HepG2 (cell line): ENCODE results near the gene ALG8. TPM values are rescaled to one million over a fixed set of nuclear protein-coding genes. Genes with fewer than 3 reads are reported as not detected.

Experiments
- BCL6 ChIP-seq: IDR thresholded peaks from 2 replicates; pipeline ENCODE4 v1.6.1; 2016; ENCODE audit warnings: missing genetic modification reagents, missing compliant biosample characterization
- FOSL2 ChIP-seq: sonication (generic); formaldehyde crosslinking; IDR thresholded peaks from 2 replicates; pipeline ENCODE4 v1.4.0; 2020; ENCODE audit warnings: missing genetic modification reagents
- MAZ ChIP-seq, 2 experiments: sonication (generic) in 1 of 2; formaldehyde crosslinking in 1 of 2; IDR thresholded peaks; 2 replicates each; pipeline versions ENCODE4 v1.5.0 to v1.6.1; 2012 to 2020; ENCODE audit warnings: low read depth in 2 of 2, mild to moderate bottlenecking in 2 of 2, borderline replicate concordance in 1 of 2, improper control_type of control experiment in 1 of 2, low read length in 1 of 2, missing genetic modification reagents in 1 of 2, moderate library complexity in 1 of 2
- MIXL1 ChIP-seq: IDR thresholded peaks from 2 replicates; pipeline ENCODE4 v1.6.1; 2016
- MXI1 ChIP-seq: IDR thresholded peaks from 3 replicates; pipeline ENCODE4 v1.6.1; 2012; ENCODE audit warnings: low read depth, low read length, inconsistent platforms, borderline replicate concordance
- NFYB ChIP-seq: sonication (generic); formaldehyde crosslinking; IDR thresholded peaks from 2 replicates; pipeline ENCODE4 v1.4.0; 2020; ENCODE audit warnings: missing genetic modification reagents
- PRMT3 ChIP-seq: sonication (generic); formaldehyde crosslinking; IDR thresholded peaks from 2 replicates; pipeline ENCODE4 v1.8.1; 2022; ENCODE audit warnings: low read depth, mild to moderate bottlenecking, moderate library complexity, missing genetic modification reagents, borderline replicate concordance
- REPIN1 ChIP-seq: sonication (generic); formaldehyde crosslinking; IDR thresholded peaks from 2 replicates; pipeline ENCODE4 v1.8.0; 2022; ENCODE audit warnings: missing genetic modification reagents, low read depth, mild to moderate bottlenecking, borderline replicate concordance
- SALL2 ChIP-seq: sonication (generic); formaldehyde crosslinking; IDR thresholded peaks from 2 replicates; pipeline ENCODE4 v1.8.1; 2023; ENCODE audit warnings: mild to moderate bottlenecking, missing genetic modification reagents, inconsistent platforms
- SRSF9 ChIP-seq: fragments of 200-400 bp; formaldehyde crosslinking; IDR thresholded peaks from 2 replicates; pipeline ENCODE4 v1.6.1; 2018; ENCODE audit warnings: borderline replicate concordance, mild to moderate bottlenecking, low read depth, low read length; ENCODE audit not compliant: insufficient read depth, poor library complexity, severe bottlenecking
- TP53 ChIP-seq: sonication (generic); formaldehyde crosslinking; conservative IDR thresholded peaks from 2 replicates; pipeline ENCODE4 v1.4.0; 2020; ENCODE audit warnings: missing genetic modification reagents
- TRIM24 ChIP-seq: sonication (generic); formaldehyde crosslinking; IDR thresholded peaks from 2 replicates; pipeline ENCODE4 v1.8.0; 2022; ENCODE audit warnings: mild to moderate bottlenecking, missing genetic modification reagents
- ZFP36L2 ChIP-seq: sonication (generic); formaldehyde crosslinking; IDR thresholded peaks from 2 replicates; pipeline ENCODE4 v1.4.0; 2020; ENCODE audit warnings: missing genetic modification reagents
- ZIK1 ChIP-seq: sonication (generic); formaldehyde crosslinking; IDR thresholded peaks from 2 replicates; pipeline ENCODE4 v1.5.0; 2020; ENCODE audit warnings: mild to moderate bottlenecking, low read depth, missing genetic modification reagents, borderline replicate concordance
- ZNF143 ChIP-seq: sonication (generic); formaldehyde crosslinking; IDR thresholded peaks from 2 replicates; pipeline ENCODE4 v1.4.0; 2020; ENCODE audit warnings: missing genetic modification reagents
- ZNF746 ChIP-seq: sonication (generic); formaldehyde crosslinking; IDR thresholded peaks from 2 replicates; pipeline ENCODE4 v1.8.0; 2022; ENCODE audit warnings: mild to moderate bottlenecking, missing genetic modification reagents
- ZNF776 ChIP-seq: sonication (generic); formaldehyde crosslinking; IDR thresholded peaks from 2 replicates; pipeline ENCODE4 v1.4.0; 2020; ENCODE audit warnings: mild to moderate bottlenecking, missing genetic modification reagents
- ZNF850 ChIP-seq: sonication (generic); formaldehyde crosslinking; conservative IDR thresholded peaks from 2 replicates; pipeline ENCODE4 v1.9.0; 2021; ENCODE audit warnings: mild to moderate bottlenecking, missing genetic modification reagents
- ZSCAN29 ChIP-seq: sonication (generic); formaldehyde crosslinking; conservative IDR thresholded peaks from 2 replicates; pipeline ENCODE4 v1.4.0; 2020; ENCODE audit warnings: mild to moderate bottlenecking, missing genetic modification reagents
- polyA plus RNA-seq, 8 experiments: library from polyadenylated mRNA; depleted of rRNA in 3 of 8; stranded (reverse) in 7 of 8; unstranded in 1 of 8; fragments of >200 nt; fragmentation: Illumina TruSeq in 4 of 8; extraction: Trizol in 4 of 8; gene quantifications; 2 replicates each; pipeline versions ENCODE4 v1.2.1 to v1.2.3, GENCODE V29; 2011 to 2016; ENCODE audit warnings: low read depth in 4 of 8, missing spikeins in 1 of 8, mixed read lengths in 1 of 8; ENCODE audit not compliant: insufficient read depth in 1 of 8
- total RNA-seq, 5 experiments: library from RNA; depleted of rRNA; stranded (reverse); fragments of >200 nt; fragmentation: Illumina TruSeq; extraction: Trizol; gene quantifications; 2 replicates each; pipeline ENCODE4 v1.2.3, GENCODE V29; 2016; ENCODE audit warnings: low read depth in 1 of 5
- TF ChIP-seq, protein P1 (sequence below): conservative IDR thresholded peaks from 2 replicates; pipeline ENCODE4 v1.6.1; 2018; ENCODE audit warnings: missing genetic modification reagents
- TF ChIP-seq, protein P2 (sequence below): sonication (generic); formaldehyde crosslinking; IDR thresholded peaks from 2 replicates; pipeline ENCODE4 v1.4.0; 2020; ENCODE audit warnings: missing genetic modification reagents
- TF ChIP-seq, protein P3 (sequence below): sonication (generic); formaldehyde crosslinking; IDR thresholded peaks from 2 replicates; pipeline ENCODE4 v1.4.0; 2020; ENCODE audit warnings: missing genetic modification reagents, borderline replicate concordance
- TF ChIP-seq, protein P4 (sequence below): IDR thresholded peaks from 2 replicates; pipeline ENCODE4 v1.6.1; 2016; ENCODE audit warnings: missing compliant biosample characterization, missing genetic modification reagents, borderline replicate concordance

Gene ALG8
- total and polyA plus RNA-seq, 2 of the 13 experiments (the other 11 are each of a cell fraction or from before 2014, with no cell fraction given), result 75.8 to 88.0 TPM

DNA sequence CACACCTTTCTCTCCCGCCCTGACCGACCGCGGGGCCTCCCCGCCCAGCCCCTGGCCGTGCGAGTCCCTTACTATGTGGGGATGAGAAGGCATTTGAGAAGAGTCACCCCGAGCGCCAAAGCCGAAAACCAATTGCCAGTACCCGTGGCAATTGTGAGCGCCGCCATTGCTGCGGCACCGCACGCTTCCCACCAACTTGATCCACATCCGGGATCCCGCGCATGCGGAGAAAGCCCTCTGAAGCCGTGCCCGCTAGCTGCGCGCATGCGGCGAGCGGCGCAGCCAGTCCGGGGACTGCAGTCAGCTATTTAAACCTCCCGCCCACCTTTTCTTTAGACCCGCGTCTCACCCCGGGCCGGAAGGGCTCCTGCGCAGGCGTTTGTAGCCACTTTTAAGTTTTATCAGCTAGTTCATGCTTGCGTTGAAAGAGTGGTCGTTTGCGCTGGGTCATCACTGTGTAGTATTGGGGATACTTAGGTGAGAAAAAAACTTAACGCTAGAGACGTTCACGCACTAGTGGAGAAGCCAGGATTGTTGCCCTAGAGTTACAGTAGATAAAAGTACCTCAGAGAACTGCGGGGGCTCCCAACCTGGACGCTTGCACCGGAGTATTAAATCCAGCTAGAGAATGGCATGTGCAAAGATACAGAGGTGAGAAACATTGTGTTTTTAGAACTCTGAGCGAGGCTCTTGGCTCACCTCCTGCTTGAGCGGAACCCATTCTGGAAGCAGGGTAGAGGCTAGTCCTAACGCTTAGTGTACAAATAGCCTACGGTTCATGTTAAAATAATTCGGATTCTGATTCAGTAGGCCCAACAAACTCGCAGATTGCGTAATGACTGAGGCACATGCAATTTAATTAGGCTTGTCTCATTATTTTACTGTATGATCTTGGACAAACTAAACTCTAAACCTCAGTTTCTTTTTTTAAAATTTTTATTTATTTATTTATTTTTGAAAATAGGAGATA, at the start of gene ALG8 (continued):
- TF ChIP-seq, protein P1, sequence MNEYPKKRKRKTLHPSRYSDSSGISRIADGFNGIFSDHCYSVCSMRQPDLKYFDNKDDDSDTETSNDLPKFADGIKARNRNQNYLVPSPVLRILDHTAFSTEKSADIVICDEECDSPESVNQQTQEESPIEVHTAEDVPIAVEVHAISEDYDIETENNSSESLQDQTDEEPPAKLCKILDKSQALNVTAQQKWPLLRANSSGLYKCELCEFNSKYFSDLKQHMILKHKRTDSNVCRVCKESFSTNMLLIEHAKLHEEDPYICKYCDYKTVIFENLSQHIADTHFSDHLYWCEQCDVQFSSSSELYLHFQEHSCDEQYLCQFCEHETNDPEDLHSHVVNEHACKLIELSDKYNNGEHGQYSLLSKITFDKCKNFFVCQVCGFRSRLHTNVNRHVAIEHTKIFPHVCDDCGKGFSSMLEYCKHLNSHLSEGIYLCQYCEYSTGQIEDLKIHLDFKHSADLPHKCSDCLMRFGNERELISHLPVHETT (CRISPR knock-in tag), result peak; percentile 38; the same call in 1 of the 2 replicates
- TF ChIP-seq ZIK1 (CRISPR knock-in tag) (no peak; the same call in 1 of the 2 replicates), TP53 (CRISPR knock-in tag) (no peak), ZFP36L2 (CRISPR knock-in tag) (no peak), ZSCAN29 (peak; percentile 98), MXI1 (peak; percentile 97), BCL6 (CRISPR knock-in tag) (peak; percentile 28; the same call in 1 of the 2 replicates), NFYB (CRISPR knock-in tag) (peak; percentile 78), ZNF776 (CRISPR knock-in tag) (0 out of 2 replicates have a peak, but pooled peaks have one; percentile 47), ZNF746 (peak; percentile 25; the same call in 1 of the 2 replicates), MAZ (IDR thresholded peaks at IDR 0.05; ENCODE audit: borderline replicate concordance, low read depth, low read length) (peak; percentile 58; the same call in 1 of the 2 replicates), MAZ (CRISPR knock-in tag; IDR thresholded peaks at IDR 0.05; ENCODE audit: low read depth) (no peak), REPIN1 (CRISPR knock-in tag) (peak; percentile 90), SRSF9 (no peak), FOSL2 (CRISPR knock-in tag) (no peak), MIXL1 (CRISPR knock-in tag) (no peak), TRIM24 (CRISPR knock-in tag) (no peak), ZNF143 (CRISPR knock-in tag) (peak; percentile 73), SALL2 (CRISPR knock-in tag) (peak; percentile 78), PRMT3 (peak; percentile 87; the same call in 1 of the 2 replicates), ZNF850 (no peak)
- TF ChIP-seq, protein P2, sequence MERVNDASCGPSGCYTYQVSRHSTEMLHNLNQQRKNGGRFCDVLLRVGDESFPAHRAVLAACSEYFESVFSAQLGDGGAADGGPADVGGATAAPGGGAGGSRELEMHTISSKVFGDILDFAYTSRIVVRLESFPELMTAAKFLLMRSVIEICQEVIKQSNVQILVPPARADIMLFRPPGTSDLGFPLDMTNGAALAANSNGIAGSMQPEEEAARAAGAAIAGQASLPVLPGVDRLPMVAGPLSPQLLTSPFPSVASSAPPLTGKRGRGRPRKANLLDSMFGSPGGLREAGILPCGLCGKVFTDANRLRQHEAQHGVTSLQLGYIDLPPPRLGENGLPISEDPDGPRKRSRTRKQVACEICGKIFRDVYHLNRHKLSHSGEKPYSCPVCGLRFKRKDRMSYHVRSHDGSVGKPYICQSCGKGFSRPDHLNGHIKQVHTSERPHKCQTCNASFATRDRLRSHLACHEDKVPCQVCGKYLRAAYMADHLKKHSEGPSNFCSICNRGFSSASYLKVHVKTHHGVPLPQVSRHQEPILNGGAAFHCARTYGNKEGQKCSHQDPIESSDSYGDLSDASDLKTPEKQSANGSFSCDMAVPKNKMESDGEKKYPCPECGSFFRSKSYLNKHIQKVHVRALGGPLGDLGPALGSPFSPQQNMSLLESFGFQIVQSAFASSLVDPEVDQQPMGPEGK (CRISPR knock-in tag), result no peak; the same call in 1 of the 2 replicates
- TF ChIP-seq, protein P3, sequence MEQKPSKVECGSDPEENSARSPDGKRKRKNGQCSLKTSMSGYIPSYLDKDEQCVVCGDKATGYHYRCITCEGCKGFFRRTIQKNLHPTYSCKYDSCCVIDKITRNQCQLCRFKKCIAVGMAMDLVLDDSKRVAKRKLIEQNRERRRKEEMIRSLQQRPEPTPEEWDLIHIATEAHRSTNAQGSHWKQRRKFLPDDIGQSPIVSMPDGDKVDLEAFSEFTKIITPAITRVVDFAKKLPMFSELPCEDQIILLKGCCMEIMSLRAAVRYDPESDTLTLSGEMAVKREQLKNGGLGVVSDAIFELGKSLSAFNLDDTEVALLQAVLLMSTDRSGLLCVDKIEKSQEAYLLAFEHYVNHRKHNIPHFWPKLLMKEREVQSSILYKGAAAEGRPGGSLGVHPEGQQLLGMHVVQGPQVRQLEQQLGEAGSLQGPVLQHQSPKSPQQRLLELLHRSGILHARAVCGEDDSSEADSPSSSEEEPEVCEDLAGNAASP (CRISPR knock-in tag), result peak; percentile 54; the same call in 1 of the 2 replicates
- TF ChIP-seq, protein P4, sequence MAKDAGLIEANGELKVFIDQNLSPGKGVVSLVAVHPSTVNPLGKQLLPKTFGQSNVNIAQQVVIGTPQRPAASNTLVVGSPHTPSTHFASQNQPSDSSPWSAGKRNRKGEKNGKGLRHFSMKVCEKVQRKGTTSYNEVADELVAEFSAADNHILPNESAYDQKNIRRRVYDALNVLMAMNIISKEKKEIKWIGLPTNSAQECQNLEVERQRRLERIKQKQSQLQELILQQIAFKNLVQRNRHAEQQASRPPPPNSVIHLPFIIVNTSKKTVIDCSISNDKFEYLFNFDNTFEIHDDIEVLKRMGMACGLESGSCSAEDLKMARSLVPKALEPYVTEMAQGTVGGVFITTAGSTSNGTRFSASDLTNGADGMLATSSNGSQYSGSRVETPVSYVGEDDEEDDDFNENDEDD, result peak; percentile 99
